Activated T-helper 2 cell treated with anti-CD3 and anti-CD28 coated beads, Interferon-gamma antibody, Interleukin-2, Interleukin-4, amounts not matched to agents 10 μg/mL and 5 μg/mL and 100 μg/mL, durations not matched to agents 14 hours and 24 hours and 36 hours (primary cell): ENCODE data around the gene HMGB3. TPM values are rescaled to one million over a fixed set of nuclear protein-coding genes. Genes with fewer than 3 reads are reported as not detected.
"Not testable (repeated sequence)": the region's sequence is repeated elsewhere in the genome, so short reads cannot be mapped to it uniquely, and the experiment has no call there.

Experiments
- DNase-seq: peaks from one replicate; pipeline ENCODE4 v3.0.0; 2021; ENCODE audit warnings: low spot score
- H3K27ac Mint-ChIP-seq: one replicate; pipeline ENCODE4 v1.8.0; 2021; ENCODE audit warnings: mixed read lengths
- H3K27me3 Mint-ChIP-seq: one replicate; pipeline ENCODE4 v1.8.0; 2021; ENCODE audit warnings: low read depth, mixed read lengths
- H3K36me3 Mint-ChIP-seq: one replicate; pipeline ENCODE4 v1.8.0; 2021; ENCODE audit warnings: low read depth, mixed read lengths
- H3K4me1 Mint-ChIP-seq: one replicate; pipeline ENCODE4 v1.8.0; 2021; ENCODE audit warnings: low read depth, mixed read lengths
- H3K4me3 Mint-ChIP-seq: one replicate; pipeline ENCODE4 v1.8.0; 2021; ENCODE audit warnings: low read depth, mild to moderate bottlenecking, moderate library complexity, mixed read lengths
- H3K9me3 Mint-ChIP-seq: one replicate; pipeline ENCODE4 v1.8.0; 2021; ENCODE audit warnings: mixed read lengths
- intact Hi-C: fragments of 100-400 bp; cut with micrococcal nuclease; formaldehyde crosslinking; loops from one replicate; pipeline ENCODE4 v1.15.1; 2023
- total RNA-seq: library from RNA; stranded (reverse); gene quantifications from 2 replicates; pipeline ENCODE4 v1.2.3, GENCODE V29; 2022

The HMGB3 gene
- total RNA-seq, 1 donor from 2014 or later: 60.8 TPM

DNA sequence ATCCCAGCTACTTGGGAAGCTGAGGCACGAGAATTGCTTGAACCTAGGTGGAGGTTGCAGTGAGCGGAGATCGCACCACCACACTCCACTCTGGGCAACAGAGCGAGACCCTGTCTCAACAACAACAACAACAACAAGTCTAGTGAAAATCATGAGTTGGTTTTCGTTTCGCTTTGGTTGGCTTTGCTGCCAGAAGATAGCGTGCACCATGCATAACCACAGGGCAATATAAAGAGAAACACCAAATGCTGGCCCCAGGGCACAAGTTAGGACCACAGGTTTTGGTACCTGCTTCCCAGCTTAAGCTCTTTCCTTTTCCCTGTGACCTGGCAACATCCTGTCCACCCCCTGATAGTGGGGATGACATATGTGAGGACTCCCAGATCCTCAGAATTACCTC lies 21.5 kb upstream of the HMGB3 start:
- intact Hi-C loops: no loop called here
- no peak for DNase-seq
- no peak overlapping the region for H3K27ac Mint-ChIP-seq
- no peak overlapping the region for H3K4me3 Mint-ChIP-seq
- no peaks in the 10 kb centered on the region for H3K9me3 Mint-ChIP-seq
- no peaks in the 10 kb centered on the region for H3K4me1 Mint-ChIP-seq
- H3K27me3 Mint-ChIP-seq: no peaks in the 10 kb centered on the region
- no peaks in the 10 kb centered on the region for H3K36me3 Mint-ChIP-seq

DNA sequence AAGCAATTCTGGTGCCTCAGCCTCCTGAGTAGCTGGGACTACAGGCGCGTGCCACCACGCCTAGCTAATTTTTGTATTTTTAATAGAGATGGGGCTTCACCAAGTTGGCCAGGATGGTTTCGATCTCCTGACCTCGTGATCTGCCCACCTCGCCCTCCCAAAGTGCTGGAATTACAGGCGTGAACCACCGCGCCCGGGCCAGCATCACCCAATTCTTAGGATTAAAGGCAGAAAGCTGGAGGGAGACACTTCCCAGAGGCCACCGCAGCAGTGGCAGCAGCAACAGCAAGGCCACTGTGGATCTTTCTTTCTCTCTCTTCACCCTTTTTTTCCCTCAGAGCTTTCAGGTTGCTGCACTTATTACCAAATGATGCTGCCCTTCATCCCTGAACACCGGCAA lies 18.7 kb upstream of the HMGB3 start:
- H3K27me3 Mint-ChIP-seq, intact Hi-C loops, H3K9me3 Mint-ChIP-seq, H3K27ac Mint-ChIP-seq, H3K36me3 Mint-ChIP-seq, H3K4me1 Mint-ChIP-seq, H3K4me3 Mint-ChIP-seq, DNase-seq: not testable (repeated sequence)

DNA sequence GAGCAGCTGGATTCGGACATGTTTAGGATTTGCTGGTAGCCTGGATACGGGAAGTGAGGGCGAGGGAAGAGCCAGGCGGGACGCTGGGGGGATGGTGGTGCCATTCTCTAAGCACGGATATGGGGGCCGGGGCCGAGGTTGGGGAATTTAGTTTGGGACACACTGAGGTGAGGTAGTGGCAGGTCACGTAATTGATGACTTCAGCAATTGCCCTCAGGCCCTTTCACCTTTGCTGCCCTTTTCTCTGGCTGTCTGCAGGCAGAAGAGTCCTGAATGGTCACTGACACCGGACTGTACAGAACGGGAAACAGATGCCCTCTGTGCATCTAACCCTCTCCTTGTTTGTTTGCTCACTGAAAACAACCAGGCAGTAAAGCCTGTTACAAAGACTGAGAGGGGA lies 16.9 kb upstream of the HMGB3 start:
- Mint-ChIP-seq H3K9me3 (no peaks in the 10 kb centered on the region), H3K27ac (no peak overlapping the region), H3K36me3 (no peaks in the 10 kb centered on the region), H3K4me1 (no peaks in the 10 kb centered on the region), H3K4me3 (no peak overlapping the region), H3K27me3 (no peaks in the 10 kb centered on the region)
- intact Hi-C loops: no loop called here
- no peak for DNase-seq

DNA sequence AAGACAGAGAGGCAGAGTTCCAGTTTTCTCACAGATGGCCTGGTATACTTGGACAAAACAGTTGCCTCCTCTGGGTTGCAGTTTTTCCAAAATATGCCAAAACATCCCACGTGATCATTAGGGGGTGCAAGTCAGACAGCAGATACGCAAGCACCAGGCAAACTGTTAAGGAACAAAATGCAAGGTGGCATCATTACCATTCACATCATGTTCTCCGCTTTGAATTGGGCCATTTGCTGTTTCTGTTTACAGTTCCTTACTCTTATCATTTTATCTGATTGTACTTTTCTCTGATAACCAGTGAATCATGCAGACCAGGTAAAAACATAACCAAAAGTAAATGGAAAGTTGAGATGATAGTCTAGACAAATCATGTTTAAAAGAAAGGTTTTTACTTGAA lies 16.4 kb upstream of the HMGB3 start:
- H3K27me3 Mint-ChIP-seq: no peaks in the 10 kb centered on the region
- no peaks in the 10 kb centered on the region for H3K9me3 Mint-ChIP-seq
- intact Hi-C loops: no loop called here
- H3K36me3 Mint-ChIP-seq: no peaks in the 10 kb centered on the region
- no peak for DNase-seq
- H3K4me1 Mint-ChIP-seq: no peaks in the 10 kb centered on the region
- H3K27ac Mint-ChIP-seq: no peak overlapping the region
- no peak overlapping the region for H3K4me3 Mint-ChIP-seq

DNA sequence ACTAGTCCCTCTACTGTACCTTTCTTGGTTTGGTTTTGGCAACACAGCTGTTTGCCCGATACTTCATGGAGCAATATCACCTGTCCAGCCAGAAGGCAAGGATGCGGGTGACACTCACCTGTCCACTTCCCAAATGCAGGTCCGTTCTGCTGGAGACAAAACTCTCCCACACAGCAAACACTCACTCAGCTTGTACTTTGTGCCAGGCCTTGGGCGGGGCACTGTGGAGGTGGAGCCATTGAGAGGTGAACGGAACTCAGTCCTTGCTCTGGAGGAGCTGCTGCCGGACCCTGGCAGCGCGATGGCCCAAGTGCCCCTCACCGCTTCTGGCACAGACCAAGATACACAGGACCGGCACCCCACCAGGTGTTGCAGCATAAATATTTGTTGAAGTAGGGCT lies 15.3 kb upstream of the HMGB3 start:
- intact Hi-C loops: no loop called here
- no peak overlapping the region for H3K4me3 Mint-ChIP-seq
- no peaks in the 10 kb centered on the region for H3K36me3 Mint-ChIP-seq
- H3K27me3 Mint-ChIP-seq: no peaks in the 10 kb centered on the region
- H3K27ac Mint-ChIP-seq: no peak overlapping the region
- no peaks in the 10 kb centered on the region for H3K4me1 Mint-ChIP-seq
- H3K9me3 Mint-ChIP-seq: no peaks in the 10 kb centered on the region
- no peak for DNase-seq

DNA sequence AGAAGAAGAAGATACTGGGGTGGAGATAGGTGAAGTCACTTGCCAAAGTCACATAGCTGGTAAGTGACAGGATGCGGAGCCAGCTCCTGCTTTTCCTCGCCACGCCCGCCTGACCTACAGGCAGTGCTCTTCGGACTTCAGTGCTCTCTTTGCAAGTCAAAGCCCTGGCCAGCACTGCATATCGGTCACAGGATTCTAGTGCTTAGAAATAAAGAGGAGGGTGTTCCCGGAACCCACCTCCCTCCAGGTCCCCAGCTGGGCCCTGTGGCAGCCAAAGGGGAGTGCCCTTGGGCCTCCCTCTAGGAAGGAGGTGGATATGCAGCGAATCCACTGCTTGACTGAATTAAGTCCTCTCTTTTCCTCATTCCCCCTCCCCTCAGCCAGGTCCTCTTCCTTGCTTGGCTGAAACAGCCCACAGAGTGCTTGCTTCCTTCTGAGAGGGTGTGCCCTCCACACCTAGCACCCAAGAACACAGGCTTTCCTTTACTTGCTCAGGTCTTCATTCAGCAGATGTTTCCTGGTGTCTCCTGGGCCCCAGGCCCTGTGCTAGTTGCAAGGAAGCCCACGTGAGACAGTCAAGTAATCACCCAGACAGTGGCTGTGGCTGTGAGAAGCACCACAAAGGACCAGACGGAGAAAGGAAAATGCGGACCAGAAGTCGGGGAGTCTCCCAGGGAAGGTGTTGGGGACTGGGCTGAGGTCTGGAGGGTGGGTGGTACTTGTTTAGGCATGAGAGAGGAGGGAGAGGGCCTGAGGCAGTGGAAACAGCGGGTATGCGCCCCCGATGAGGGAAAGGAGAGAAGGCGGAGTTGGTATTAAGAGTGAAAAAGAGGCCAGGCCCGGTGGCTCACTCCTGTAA lies 14.0 kb upstream of the HMGB3 start:
- Mint-ChIP-seq H3K9me3 (no peaks in the 10 kb centered on the region), H3K36me3 (no peaks in the 10 kb centered on the region), H3K27ac (no peak overlapping the region), H3K4me1 (no peaks in the 10 kb centered on the region), H3K27me3 (no peaks in the 10 kb centered on the region), H3K4me3 (no peak overlapping the region)
- no peak for DNase-seq
- intact Hi-C loops: no loop called here

DNA sequence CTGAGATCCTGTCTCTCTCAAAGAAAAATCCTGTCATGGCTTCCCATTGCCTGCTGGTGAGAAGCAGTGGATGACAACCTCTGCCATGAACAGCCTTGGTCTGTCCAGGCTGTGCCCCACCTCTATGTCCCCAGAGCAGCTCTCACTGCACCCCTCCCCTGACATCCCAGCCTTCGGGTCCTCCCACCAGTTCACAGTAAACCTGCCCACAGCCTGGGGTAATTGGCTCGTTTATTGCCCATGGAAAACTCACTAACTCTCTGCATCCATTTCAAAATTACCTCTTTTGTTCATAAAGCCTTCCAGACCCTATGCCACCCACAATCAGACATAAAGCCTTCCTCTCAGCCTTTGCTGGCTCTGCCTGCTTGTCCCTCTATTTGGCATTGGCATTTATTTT lies 10.7 kb upstream of the HMGB3 start:
- no peaks in the 10 kb centered on the region for H3K27me3 Mint-ChIP-seq
- no peaks in the 10 kb centered on the region for H3K4me1 Mint-ChIP-seq
- H3K36me3 Mint-ChIP-seq: no peaks in the 10 kb centered on the region
- intact Hi-C loops: no loop called here
- H3K4me3 Mint-ChIP-seq: no peak overlapping the region
- no peak overlapping the region for H3K27ac Mint-ChIP-seq
- H3K9me3 Mint-ChIP-seq: no peaks in the 10 kb centered on the region
- no peak for DNase-seq

DNA sequence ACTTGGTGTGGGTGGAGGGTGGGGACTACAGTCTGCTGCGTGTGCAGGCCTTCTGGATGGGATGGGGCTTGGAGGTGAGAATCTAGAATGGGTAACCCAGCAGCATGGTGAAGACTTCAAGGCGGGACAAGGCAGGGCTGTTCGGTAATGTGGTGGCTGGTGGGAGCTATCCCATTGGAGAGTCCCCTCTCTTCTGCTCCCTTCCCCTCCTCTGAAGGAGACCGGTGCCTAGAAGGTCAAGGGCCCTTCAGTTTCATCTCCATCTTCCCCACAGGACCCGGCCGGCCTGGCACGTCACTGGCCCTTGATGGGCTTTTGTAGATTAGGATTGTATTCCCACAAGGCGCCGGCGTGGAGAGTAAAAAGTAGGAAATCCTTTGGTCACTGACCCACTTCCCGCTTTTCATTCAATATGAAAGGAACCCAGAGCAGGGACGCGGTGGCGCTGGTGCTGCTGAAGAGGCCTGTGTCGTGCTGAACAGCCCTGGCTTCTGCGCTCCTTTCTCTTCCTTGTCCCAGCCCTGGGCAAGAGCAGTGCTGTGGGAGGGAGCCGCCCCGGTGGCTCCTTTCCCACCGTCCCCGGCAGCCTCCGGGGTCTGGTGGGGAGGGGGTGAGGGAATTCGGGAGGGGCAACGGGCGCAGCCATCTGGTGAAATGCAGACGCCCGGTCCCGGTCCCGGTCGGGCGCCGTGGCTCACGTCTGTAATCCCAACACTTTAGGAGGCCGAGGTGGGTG lies 7.3 kb upstream of the HMGB3 start:
- no peaks in the 10 kb centered on the region for H3K36me3 Mint-ChIP-seq
- no peak overlapping the region for H3K4me3 Mint-ChIP-seq
- intact Hi-C loops: no loop called here
- H3K27me3 Mint-ChIP-seq: no peaks in the 10 kb centered on the region
- H3K27ac Mint-ChIP-seq: no peak overlapping the region
- DNase-seq: no peak
- no peaks in the 10 kb centered on the region for H3K4me1 Mint-ChIP-seq
- H3K9me3 Mint-ChIP-seq: no peaks in the 10 kb centered on the region

DNA sequence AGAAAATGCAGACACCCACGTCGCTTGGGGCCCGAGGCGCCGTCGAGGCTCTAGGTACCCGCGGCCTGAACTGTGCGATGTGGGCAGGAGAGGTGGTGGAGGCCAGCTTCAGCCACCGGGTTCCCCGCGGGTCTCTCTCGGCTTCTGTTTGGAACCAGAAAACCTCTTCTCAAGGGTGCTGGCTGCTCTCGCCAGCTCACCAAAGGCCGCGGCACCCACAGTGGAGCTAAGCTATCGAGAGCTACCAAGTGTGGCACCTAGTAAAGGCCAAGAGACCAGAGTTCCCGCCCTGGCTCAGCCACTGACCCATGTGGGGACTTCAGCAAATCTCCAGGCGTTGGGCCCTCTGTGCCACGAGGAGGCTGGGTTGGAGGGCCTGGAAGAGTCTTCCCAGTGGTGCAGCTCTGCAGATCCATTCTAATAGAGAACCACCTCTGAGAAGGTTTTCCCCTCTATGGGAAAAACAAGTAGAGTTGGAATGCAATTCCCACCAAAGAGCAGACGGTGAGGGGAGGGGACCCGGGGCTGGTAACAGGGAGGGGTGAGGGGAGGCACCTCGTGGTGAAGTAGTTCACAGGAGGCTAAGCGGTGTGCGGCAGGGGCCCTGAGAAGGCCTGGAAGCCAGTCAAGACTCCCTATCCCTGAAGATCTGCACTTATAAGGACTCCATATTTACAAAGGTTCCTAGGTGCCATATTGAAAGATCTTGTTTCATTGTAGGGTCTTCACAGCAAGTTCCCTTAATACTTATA lies 5.5 kb upstream of the HMGB3 start:
- no peak overlapping the region for H3K27ac Mint-ChIP-seq
- no peaks in the 10 kb centered on the region for H3K36me3 Mint-ChIP-seq
- H3K27me3 Mint-ChIP-seq: no peaks in the 10 kb centered on the region
- H3K9me3 Mint-ChIP-seq: no peaks in the 10 kb centered on the region
- DNase-seq: no peak
- peaks cover 4% of the 10 kb centered on the region for H3K4me1 Mint-ChIP-seq
- no peak overlapping the region for H3K4me3 Mint-ChIP-seq
- intact Hi-C loops: no loop called here

DNA sequence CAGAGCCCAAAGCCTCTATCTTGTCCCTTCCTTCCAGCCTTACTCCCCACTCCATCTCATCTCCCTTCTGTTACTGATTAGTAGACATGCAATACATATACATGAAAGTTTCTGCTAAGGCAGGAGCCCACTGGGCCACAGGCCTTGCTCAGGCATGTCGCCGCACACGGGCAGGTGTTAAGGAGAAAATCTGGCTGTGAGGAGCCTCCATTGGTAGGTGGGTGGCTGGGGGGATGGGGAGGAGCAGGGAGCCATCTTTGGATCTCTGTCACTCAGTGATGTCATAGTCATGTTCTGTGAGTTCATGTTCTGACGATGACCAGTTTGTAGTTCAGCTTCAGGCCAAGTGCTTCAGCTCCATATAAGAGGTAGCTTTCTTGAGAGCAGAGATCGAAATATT lies 2.9 kb upstream of the HMGB3 start:
- Mint-ChIP-seq H3K4me1 (peaks cover 9% of the 10 kb centered on the region), H3K9me3 (no peaks in the 10 kb centered on the region), H3K27ac (no peak overlapping the region), H3K36me3 (peaks cover 3% of the 10 kb centered on the region), H3K4me3 (no peak overlapping the region), H3K27me3 (no peaks in the 10 kb centered on the region)
- DNase-seq: no peak
- intact Hi-C loops: loop anchor here (5.0 kb wide), 2 partner anchors 208 to 417 kb away; partner anchors contain the start of gene VMA21

DNA sequence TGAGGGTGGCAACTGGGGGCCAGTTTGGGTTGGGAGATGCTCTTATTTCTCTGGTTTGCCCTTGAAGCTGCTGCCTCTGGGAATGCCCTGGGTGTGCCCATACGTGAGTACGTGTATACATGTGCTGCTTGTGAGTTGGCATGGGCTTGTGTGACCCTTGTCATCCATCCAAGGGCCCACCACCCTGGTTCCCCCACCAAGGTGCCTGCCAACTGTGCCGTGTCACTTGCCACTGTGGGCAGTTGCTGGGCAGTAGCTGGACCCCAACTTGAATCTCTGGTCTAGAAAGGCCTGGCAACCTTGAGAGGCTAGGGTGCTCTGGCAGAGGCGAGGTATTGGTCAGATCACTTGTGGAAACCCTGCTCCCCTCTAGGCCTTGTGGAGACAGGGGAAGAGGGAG lies 2.4 kb upstream of the HMGB3 start:
- Mint-ChIP-seq H3K4me1 (peaks cover 14% of the 10 kb centered on the region), H3K36me3 (peaks cover 7% of the 10 kb centered on the region), H3K27ac (no peak overlapping the region), H3K4me3 (no peak overlapping the region), H3K9me3 (no peaks in the 10 kb centered on the region), H3K27me3 (no peaks in the 10 kb centered on the region)
- no peak for DNase-seq
- intact Hi-C loops: loop anchor here (5.0 kb wide), 2 partner anchors 208 to 417 kb away; partner anchors contain the start of gene VMA21

DNA sequence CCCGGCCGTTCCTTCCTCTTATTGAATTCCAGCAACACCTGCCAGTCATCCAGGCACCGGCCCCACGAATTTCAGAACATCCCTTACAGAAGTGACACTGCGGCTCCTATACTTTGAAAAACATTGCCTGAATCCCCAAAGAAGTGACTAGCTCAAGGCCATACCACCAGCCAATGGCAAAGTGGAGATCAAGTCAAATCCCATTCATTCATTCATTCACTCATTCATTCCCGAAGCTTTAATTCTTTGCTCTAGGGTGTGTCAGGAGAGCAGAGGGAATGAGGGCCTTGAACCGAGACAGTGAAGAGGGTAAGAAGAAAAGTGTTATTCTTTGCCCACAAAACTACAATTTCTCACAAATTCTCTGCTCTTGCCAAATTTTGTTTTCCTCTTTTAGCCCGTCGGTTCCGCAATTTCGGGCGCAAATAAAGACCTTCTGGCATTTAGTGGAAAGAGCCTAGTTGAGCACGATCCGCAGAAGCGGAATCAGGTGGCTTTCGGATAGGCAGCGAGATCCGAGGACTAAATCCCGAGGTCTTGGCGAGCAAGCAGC lies 824 bp upstream of the HMGB3 start:
- H3K4me1 Mint-ChIP-seq: peaks cover 16% of the 10 kb centered on the region
- no peak overlapping the region for H3K27ac Mint-ChIP-seq
- no peaks in the 10 kb centered on the region for H3K27me3 Mint-ChIP-seq
- H3K36me3 Mint-ChIP-seq: peaks cover 16% of the 10 kb centered on the region
- H3K9me3 Mint-ChIP-seq: no peaks in the 10 kb centered on the region
- no peak for DNase-seq
- H3K4me3 Mint-ChIP-seq: peak overlapping the region; percentile 63
- intact Hi-C loops: loop anchor here (5.0 kb wide), 2 partner anchors 210 to 415 kb away; partner anchors contain the start of gene VMA21
